Nephron progenitor cell (in vitro differentiated cells): ENCODE measurements around the gene RAPH1.
"Not testable (repeated sequence)": the region's sequence is repeated elsewhere in the genome, so short reads cannot be mapped to it uniquely, and the experiment has no call there.

ENCODE experiments used
- DNase-seq: peaks from one replicate; pipeline ENCODE4 v3.0.0; 2021
- H3K27ac Mint-ChIP-seq: 2 replicates; pipeline ENCODE4 v1.8.0; 2021; ENCODE audit warnings: mild to moderate bottlenecking, moderate library complexity, mixed read lengths
- H3K27me3 Mint-ChIP-seq: 2 replicates; pipeline ENCODE4 v1.8.0; 2021; ENCODE audit warnings: mild to moderate bottlenecking, low read depth, mixed read lengths; ENCODE audit not compliant: poor library complexity
- H3K36me3 Mint-ChIP-seq: 2 replicates; pipeline ENCODE4 v1.8.0; 2021; ENCODE audit warnings: low read depth, mixed read lengths
- H3K4me1 Mint-ChIP-seq: 2 replicates; pipeline ENCODE4 v1.8.0; 2021; ENCODE audit warnings: mixed read lengths
- H3K4me3 Mint-ChIP-seq: 2 replicates; pipeline ENCODE4 v1.8.0; 2021; ENCODE audit warnings: mild to moderate bottlenecking, moderate library complexity, mixed read lengths
- H3K9me3 Mint-ChIP-seq: 2 replicates; pipeline ENCODE4 v1.8.0; 2021; ENCODE audit warnings: mild to moderate bottlenecking, moderate library complexity, mixed read lengths
- CTCF ChIP-seq: fragments of 200-600 bp; sonication (generic); IDR thresholded peaks from 2 replicates; pipeline ENCODE4 v1.5.0; 2021; ENCODE audit warnings: antibody characterized with exemption

Gene RAPH1

DNA sequence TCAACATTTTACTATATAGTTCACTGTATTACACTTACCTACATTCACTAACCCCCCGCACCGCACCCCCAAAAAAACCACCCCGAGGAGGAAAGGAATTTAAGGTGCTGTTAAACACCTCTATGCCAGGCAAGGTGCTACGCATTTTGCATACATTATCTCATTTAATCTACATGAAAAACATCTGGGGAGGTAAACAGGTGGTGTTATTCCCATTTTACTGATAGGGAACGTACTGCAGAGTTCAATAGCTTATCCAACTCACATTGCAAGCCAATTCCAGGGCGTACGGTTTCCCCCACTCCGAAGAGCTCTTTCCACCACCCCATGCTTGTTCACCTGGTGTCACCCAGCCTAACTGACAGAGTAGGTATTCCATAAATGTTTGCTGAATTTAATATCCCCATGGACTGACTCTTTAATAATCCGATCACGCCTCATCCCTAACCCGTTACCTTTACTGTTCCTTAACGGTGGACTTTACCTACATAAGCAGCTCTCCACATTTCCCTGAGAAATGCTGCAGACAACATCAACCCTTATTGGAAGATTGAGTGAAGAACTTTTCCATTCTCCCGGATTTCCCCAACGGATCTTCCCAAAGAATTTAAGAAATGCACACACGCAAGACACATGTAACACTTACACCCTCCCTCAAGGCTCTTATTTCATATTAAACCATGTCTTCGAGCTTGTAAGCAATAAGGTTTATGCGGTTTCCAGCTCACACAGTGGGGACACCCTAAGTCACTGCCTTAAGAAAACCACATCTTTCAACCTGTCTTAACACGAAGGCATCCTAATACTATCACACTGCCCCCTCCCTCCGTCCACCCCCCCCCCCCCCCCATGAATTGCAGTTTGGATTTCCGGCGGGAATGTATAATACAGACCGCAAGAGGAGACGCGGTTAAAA is 1.2 kb downstream of the RAPH1 start:
- Mint-ChIP-seq H3K27me3 (peaks cover 3% of the 10 kb centered on the region), H3K4me1 (peaks cover 49% of the 10 kb centered on the region), H3K36me3 (peaks cover 14% of the 10 kb centered on the region), H3K27ac (peak overlapping the region; percentile 59), H3K4me3 (peak overlapping the region; percentile 92), H3K9me3 (peaks cover 22% of the 10 kb centered on the region)
- no peak for TF ChIP-seq CTCF
- DNase-seq = peak; percentile 1

DNA sequence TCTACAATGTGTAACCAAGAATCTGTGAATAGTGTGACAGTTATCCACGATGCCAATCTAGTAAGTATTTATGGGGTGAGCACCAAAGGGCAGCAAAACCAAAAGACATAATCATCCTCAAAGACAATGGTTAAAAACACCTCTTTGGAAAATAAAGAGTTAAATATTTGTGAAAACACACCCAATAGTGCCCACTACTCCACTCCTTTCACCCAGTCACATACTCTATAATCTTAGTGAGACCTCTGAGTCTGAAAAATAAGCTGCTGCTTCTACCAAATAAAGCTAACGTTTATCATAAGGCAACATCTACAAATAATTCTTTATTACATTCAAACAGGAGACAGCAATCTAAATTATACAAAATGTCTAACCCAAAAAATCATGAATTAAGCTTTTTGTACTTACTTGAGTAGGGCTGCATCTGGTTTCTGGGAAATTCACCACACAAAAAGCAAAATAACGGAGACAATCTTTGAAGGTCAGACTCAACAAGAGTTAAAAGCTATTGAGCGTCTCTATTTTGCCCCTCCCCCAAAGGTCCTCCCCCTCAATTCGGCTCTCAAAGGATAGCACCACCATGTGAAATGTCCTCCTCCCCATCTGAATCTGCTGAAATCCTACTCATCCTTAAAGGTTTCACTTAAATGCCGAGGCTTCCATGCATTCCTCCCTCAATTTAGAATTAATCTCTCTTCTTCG is 2.0 kb downstream of the RAPH1 start:
- DNase-seq = peak; percentile 21
- peaks cover 49% of the 10 kb centered on the region for H3K4me1 Mint-ChIP-seq
- H3K27me3 Mint-ChIP-seq = no peaks in the 10 kb centered on the region
- H3K9me3 Mint-ChIP-seq = peaks cover 14% of the 10 kb centered on the region
- H3K4me3 Mint-ChIP-seq = peak overlapping the region; percentile 92
- no peak overlapping the region for H3K27ac Mint-ChIP-seq
- no peak for TF ChIP-seq CTCF
- peaks cover 5% of the 10 kb centered on the region for H3K36me3 Mint-ChIP-seq

DNA sequence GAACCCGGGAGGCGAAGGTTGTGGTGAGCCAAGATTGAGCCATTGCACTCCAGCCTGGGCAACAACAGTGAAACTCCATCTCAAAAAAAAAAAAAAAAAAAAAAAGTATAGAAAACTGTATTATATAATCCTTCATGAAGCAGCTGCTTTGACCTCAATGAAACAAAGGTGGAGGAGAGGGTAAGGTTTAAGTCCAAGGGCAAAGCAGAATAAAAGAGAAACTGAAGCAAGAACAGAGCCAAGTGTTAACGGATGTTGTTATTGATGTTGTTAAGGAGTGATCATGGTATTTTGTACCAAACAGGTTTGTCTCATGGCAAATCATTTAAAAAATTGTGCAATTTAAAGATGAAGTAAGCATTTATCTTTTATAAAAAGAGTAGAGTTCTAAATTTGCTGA is 7.4 kb downstream of the RAPH1 start:
- Mint-ChIP-seq H3K27me3 (no peaks in the 10 kb centered on the region), H3K36me3 (peaks cover 27% of the 10 kb centered on the region), H3K4me3 (no peak overlapping the region), H3K27ac (no peak overlapping the region), H3K4me1 (peaks cover 23% of the 10 kb centered on the region), H3K9me3 (peaks cover 11% of the 10 kb centered on the region)
- no peak for DNase-seq
- TF ChIP-seq CTCF = no peak

GRCh38 chr2:203513268-203513667 is 21.8 kb downstream of the RAPH1 start:
- H3K27me3 Mint-ChIP-seq, H3K4me3 Mint-ChIP-seq, H3K27ac Mint-ChIP-seq, H3K4me1 Mint-ChIP-seq, DNase-seq: not testable (repeated sequence)
- Mint-ChIP-seq H3K36me3 (peaks cover 63% of the 10 kb centered on the region), H3K9me3 (peaks cover 43% of the 10 kb centered on the region)

GRCh38 chr2:203510941-203511305 is 24.2 kb downstream of the RAPH1 start:
- peaks cover 36% of the 10 kb centered on the region for H3K9me3 Mint-ChIP-seq
- no peak for DNase-seq
- H3K27me3 Mint-ChIP-seq = peaks cover 6% of the 10 kb centered on the region
- no peak for TF ChIP-seq CTCF
- H3K4me3 Mint-ChIP-seq = no peak overlapping the region
- peaks cover 5% of the 10 kb centered on the region for H3K4me1 Mint-ChIP-seq
- H3K27ac Mint-ChIP-seq = no peak overlapping the region
- H3K36me3 Mint-ChIP-seq = peaks cover 58% of the 10 kb centered on the region

GRCh38 chr2:203510256-203510940 is 24.7 kb downstream of the RAPH1 start:
- Mint-ChIP-seq H3K36me3 (peaks cover 58% of the 10 kb centered on the region), H3K4me1 (peaks cover 5% of the 10 kb centered on the region), H3K9me3 (peaks cover 38% of the 10 kb centered on the region), H3K27ac (no peak overlapping the region), H3K27me3 (peaks cover 6% of the 10 kb centered on the region), H3K4me3 (no peak overlapping the region)
- no peak for TF ChIP-seq CTCF
- no peak for DNase-seq

DNA sequence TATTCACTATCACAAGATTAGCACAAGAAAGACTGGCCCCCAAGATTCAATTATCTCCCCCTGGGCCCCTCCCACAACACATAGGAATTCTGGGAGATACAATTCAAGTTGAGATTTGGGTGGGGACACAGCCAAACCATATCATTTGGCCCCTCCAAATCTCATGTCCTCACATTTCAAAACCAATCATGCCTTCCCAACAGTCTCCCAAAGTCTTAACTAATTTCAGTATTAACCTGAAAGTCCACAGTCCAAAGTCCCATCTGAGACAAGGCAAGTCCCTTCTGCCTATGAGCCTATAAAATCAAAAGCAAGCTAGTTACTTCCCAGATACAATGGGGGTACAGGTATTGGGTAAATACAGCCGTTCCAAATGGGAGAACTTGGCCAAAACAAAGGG is 31.6 kb downstream of the RAPH1 start:
- DNase-seq, H3K27ac Mint-ChIP-seq, H3K4me3 Mint-ChIP-seq, H3K27me3 Mint-ChIP-seq, H3K4me1 Mint-ChIP-seq: not testable (repeated sequence)
- Mint-ChIP-seq H3K36me3 (peaks cover 73% of the 10 kb centered on the region), H3K9me3 (peaks cover 48% of the 10 kb centered on the region)
